Measurements from ENCODE around the gene APBB1IP. TPM values are rescaled to one million over a fixed set of nuclear protein-coding genes. Genes with fewer than 3 reads are reported as not detected.
"Not testable (repeated sequence)": the region's sequence is repeated elsewhere in the genome, so short reads cannot be mapped to it uniquely, and the experiment has no call there.

The APBB1IP gene
- total RNA-seq, 1 experiment from 2014 or later, result not detected

GRCh38 chr10:26474026-26474425 lies 35.9 kb downstream of the APBB1IP start:
- no peak overlapping the region for H2BK5ac ChIP-seq (ENCODE audit: insufficient read length, low read length)
- H3K56ac ChIP-seq (ENCODE audit: insufficient read length, low read depth, low read length), result no peak overlapping the region
- no peaks in the 10 kb centered on the region for H3K79me1 ChIP-seq (ENCODE audit: insufficient read depth, low read depth, low read length, poor library complexity, severe bottlenecking)
- H3K27me3 ChIP-seq (ENCODE audit: insufficient read depth, low read length), result no peaks in the 10 kb centered on the region; the same call in 1 of the 2 replicates
- no peaks in the 10 kb centered on the region for H3K4me1 ChIP-seq (ENCODE audit: insufficient read depth, low read length)
- H3K23ac ChIP-seq (ENCODE audit: insufficient read length, low read depth, low read length), result no peak overlapping the region
- no peak overlapping the region for H4K5ac ChIP-seq (ENCODE audit: insufficient read length, low read depth, low read length)
- no peak overlapping the region for H2AFZ ChIP-seq (ENCODE audit: low read length)
- no peak overlapping the region for H2BK15ac ChIP-seq (ENCODE audit: low read depth, low read length)
- no peak overlapping the region for H2BK20ac ChIP-seq (ENCODE audit: low read depth, low read length, poor library complexity, severe bottlenecking)
- no peaks in the 10 kb centered on the region for H3K9me3 ChIP-seq (ENCODE audit: control insufficient read depth, low read depth, low read length)
- no peak overlapping the region for H2BK12ac ChIP-seq (ENCODE audit: insufficient read length, low read depth, low read length)
- no peak overlapping the region for H4K91ac ChIP-seq (ENCODE audit: insufficient read length, low read depth, low read length)
- H2AK5ac ChIP-seq (ENCODE audit: insufficient read length, low read length), result no peak overlapping the region
- WGBS (ENCODE audit: extremely low coverage, insufficient read length, low lambda C conversion rate), result no CpG with 5 or more reads among the region's 1 CpG
- Mint-ChIP-seq H3K36me3 (ENCODE audit: insufficient read depth in 1 of 3, low read depth in 3 of 3) (no peaks in the 10 kb centered on the region; a peak in 1 of 7 replicates), H3K4me3 (no peak overlapping the region), H3K4me1 (peaks cover 5% of the 10 kb centered on the region in 2 experiments; a peak in 3 of 4 replicates), H3K27ac (peak overlapping the region in 1 of 3 experiments; percentile 55; a peak in 1 of 7 replicates), H3K9me3 (no peaks in the 10 kb centered on the region), H3K27me3 (ENCODE audit: low read depth) (no peaks in the 10 kb centered on the region)
- no peak overlapping the region for H3K14ac ChIP-seq (ENCODE audit: insufficient read depth, low read length)
- no peak overlapping the region for H3K4me2 ChIP-seq (ENCODE audit: insufficient read depth, insufficient read length, low read length)
- no peak overlapping the region for H3T11ph ChIP-seq (ENCODE audit: low read length)
- no peaks in the 10 kb centered on the region for H3K23me2 ChIP-seq (ENCODE audit: insufficient read length, low read depth, low read length, poor library complexity, severe bottlenecking)
- TF ChIP-seq CTCF (conservative IDR thresholded peaks at IDR 0.05), result no peak
- H3K79me2 ChIP-seq (ENCODE audit: insufficient read depth, low read length), result no peaks in the 10 kb centered on the region
- no peak overlapping the region for H3K9ac ChIP-seq (ENCODE audit: extremely low read depth, insufficient read length, low read length)
- no peak overlapping the region for H3K4ac ChIP-seq (ENCODE audit: low read depth, low read length)
- no peak overlapping the region for H3K27ac ChIP-seq (ENCODE audit: insufficient read length, low read depth, low read length)
- no peak for DNase-seq
- H4K8ac ChIP-seq (replicated peaks; ENCODE audit: insufficient read length, low read depth, low read length), result no peak overlapping the region
- H2BK120ac ChIP-seq (ENCODE audit: low read depth, low read length, poor library complexity, severe bottlenecking), result no peak overlapping the region
- no peak overlapping the region for H3K18ac ChIP-seq (ENCODE audit: insufficient read length, low read depth, low read length)
- H4K20me1 ChIP-seq (ENCODE audit: control insufficient read depth, insufficient read depth, insufficient read length), result no peaks in the 10 kb centered on the region

- not testable (repeated sequence) for H3K79me2 ChIP-seq (ENCODE audit: insufficient read depth, low read length); H3K56ac ChIP-seq (ENCODE audit: insufficient read length, low read depth, low read length)
These were observed 36.7 kb downstream of the APBB1IP start for GRCh38 chr10:26474845-26475244.

More at GRCh38 chr10:26474845-26475244, 36.7 kb downstream of the APBB1IP start:
- no CpG with 5 or more reads among the region's 8 CpGs for WGBS (ENCODE audit: extremely low coverage, insufficient read length, low lambda C conversion rate)
- not testable (repeated sequence) for H3K4me2 ChIP-seq (ENCODE audit: insufficient read depth, insufficient read length, low read length); H4K20me1 ChIP-seq (ENCODE audit: control insufficient read depth, insufficient read depth, insufficient read length); H3K9ac ChIP-seq (ENCODE audit: extremely low read depth, insufficient read length, low read length); H2BK5ac ChIP-seq (ENCODE audit: insufficient read length, low read length); H4K8ac ChIP-seq (replicated peaks; ENCODE audit: insufficient read length, low read depth, low read length); H3K23ac ChIP-seq (ENCODE audit: insufficient read length, low read depth, low read length); H3K36me3 Mint-ChIP-seq (ENCODE audit: insufficient read depth in 1 of 3, low read depth in 3 of 3); H4K91ac ChIP-seq (ENCODE audit: insufficient read length, low read depth, low read length); H3K9me3 Mint-ChIP-seq; H3K14ac ChIP-seq (ENCODE audit: insufficient read depth, low read length); H3K9me3 ChIP-seq (ENCODE audit: control insufficient read depth, low read depth, low read length); H2BK20ac ChIP-seq (ENCODE audit: low read depth, low read length, poor library complexity, severe bottlenecking); DNase-seq; H3K4ac ChIP-seq (ENCODE audit: low read depth, low read length); H3K23me2 ChIP-seq (ENCODE audit: insufficient read length, low read depth, low read length, poor library complexity, severe bottlenecking); H3K27me3 ChIP-seq (ENCODE audit: insufficient read depth, low read length); H3K18ac ChIP-seq (ENCODE audit: insufficient read length, low read depth, low read length); H3K4me1 Mint-ChIP-seq; H3T11ph ChIP-seq (ENCODE audit: low read length); H2BK12ac ChIP-seq (ENCODE audit: insufficient read length, low read depth, low read length); H4K5ac ChIP-seq (ENCODE audit: insufficient read length, low read depth, low read length); H2AFZ ChIP-seq (ENCODE audit: low read length); H3K79me1 ChIP-seq (ENCODE audit: insufficient read depth, low read depth, low read length, poor library complexity, severe bottlenecking); H3K27ac ChIP-seq (ENCODE audit: insufficient read length, low read depth, low read length); H2BK120ac ChIP-seq (ENCODE audit: low read depth, low read length, poor library complexity, severe bottlenecking); H3K4me3 Mint-ChIP-seq; H2AK5ac ChIP-seq (ENCODE audit: insufficient read length, low read length); H3K4me1 ChIP-seq (ENCODE audit: insufficient read depth, low read length); H3K27me3 Mint-ChIP-seq (ENCODE audit: low read depth); H3K27ac Mint-ChIP-seq; H2BK15ac ChIP-seq (ENCODE audit: low read depth, low read length)

All from H9 (cell line).